Activated naive CD8-positive, alpha-beta T cell treated with anti-CD3 and anti-CD28 coated beads, Interleukin-2, amount 10 ng/mL, durations not matched to agents 7 days and 5 days (primary cell): Measurements from ENCODE around the gene LHX4. TPM values are rescaled to one million over a fixed set of nuclear protein-coding genes. Genes with fewer than 3 reads are reported as not detected.

ENCODE experiments used
- ATAC-seq: fragments of 150-1000 bp; cut with Tn5 transposase; one replicate; pipeline ENCODE4 v1.10.0; 2021; ENCODE audit warnings: low read depth, moderate library complexity
- POLR2A ChIA-PET: fragments of 350-600 bp; sonication (Branson Sonifier 250); formaldehyde crosslinking; loops from one replicate; lab custom pipeline; 2021; ENCODE audit warnings: antibody characterized with exemption; lab: Charles Lee
- DNase-seq: peaks from one replicate; pipeline ENCODE4 v3.0.0; 2021
- H3K27ac Mint-ChIP-seq: one replicate; pipeline ENCODE4 v1.8.0; 2022; ENCODE audit warnings: mild to moderate bottlenecking, mixed read lengths
- H3K27me3 Mint-ChIP-seq: one replicate; pipeline ENCODE4 v1.8.0; 2022; ENCODE audit warnings: mild to moderate bottlenecking, moderate library complexity, mixed read lengths
- H3K36me3 Mint-ChIP-seq: one replicate; pipeline ENCODE4 v1.8.0; 2021; ENCODE audit warnings: mild to moderate bottlenecking, mixed read lengths
- H3K4me1 Mint-ChIP-seq: one replicate; pipeline ENCODE4 v1.8.0; 2021; ENCODE audit warnings: mixed read lengths
- H3K4me3 Mint-ChIP-seq: one replicate; pipeline ENCODE4 v1.8.0; 2022; ENCODE audit warnings: mild to moderate bottlenecking, moderate library complexity, mixed read lengths
- H3K9me3 Mint-ChIP-seq: one replicate; pipeline ENCODE4 v1.8.0; 2021; ENCODE audit warnings: mixed read lengths
- total RNA-seq, 2 experiments: library from RNA; stranded (reverse); gene quantifications; one replicate each; pipeline ENCODE4 v1.2.3, GENCODE V29; 2021

Gene LHX4
- total RNA-seq, 2 experiments from 2014 or later: not detected

DNA sequence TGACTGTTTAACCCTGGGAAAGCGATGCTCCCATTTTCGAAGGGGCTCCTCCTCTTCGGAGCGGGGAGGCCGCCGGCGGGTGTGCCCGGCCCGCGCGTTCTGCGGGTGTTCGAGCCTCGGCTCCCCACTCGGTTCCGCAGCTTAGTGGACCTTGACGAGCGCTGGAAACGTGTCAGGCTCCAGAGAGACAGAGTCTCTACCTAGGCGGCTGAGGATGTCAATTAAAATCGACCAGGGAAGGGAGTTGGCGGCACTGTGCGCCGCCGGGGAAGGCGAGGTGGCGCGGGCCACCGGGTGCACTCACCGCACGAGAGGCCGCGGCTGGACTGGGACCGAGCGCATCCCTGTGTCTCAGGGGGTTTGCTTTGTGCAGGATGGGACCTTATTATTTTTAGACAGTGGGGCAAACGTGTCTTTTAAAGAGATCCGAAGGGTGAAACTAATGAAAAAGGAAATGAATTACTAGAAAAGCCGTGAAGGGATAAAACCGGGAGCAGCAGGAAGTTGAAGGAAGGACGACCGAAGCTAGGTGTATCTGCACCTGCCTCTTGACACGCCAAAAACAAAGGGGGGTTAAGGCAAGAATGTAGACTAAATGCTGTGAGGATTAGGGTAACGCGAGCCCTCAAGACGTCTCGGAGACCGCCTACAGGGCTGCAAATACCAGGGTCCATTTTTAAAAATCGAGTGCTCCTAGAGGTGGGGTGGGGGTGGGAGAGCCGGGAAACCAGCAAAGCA is 5.6 kb downstream of the LHX4 start:
- POLR2A ChIA-PET: no interaction called here
- no peak for ATAC-seq
- H3K4me3 Mint-ChIP-seq: no peak overlapping the region

GRCh38 chr1:180236698-180237509 is 6.8 kb downstream of the LHX4 start:
- H3K27ac Mint-ChIP-seq: peak overlapping the region; percentile 26
- no peak overlapping the region for H3K4me3 Mint-ChIP-seq
- H3K4me1 Mint-ChIP-seq: peaks cover 14% of the 10 kb centered on the region
- H3K9me3 Mint-ChIP-seq: no peaks in the 10 kb centered on the region
- no peak for ATAC-seq
- DNase-seq: no peak
- H3K27me3 Mint-ChIP-seq: peaks cover 98% of the 10 kb centered on the region
- H3K36me3 Mint-ChIP-seq: no peaks in the 10 kb centered on the region
- POLR2A ChIA-PET: interaction anchor here (1.2 kb wide), 1 partner anchor 14 kb away, joined by 3 read pairs; no protein-coding TSS in a partner anchor

More for the DNA sequence above, 5.6 kb downstream of the LHX4 start:
- no peaks in the 10 kb centered on the region for H3K9me3 Mint-ChIP-seq
- peaks cover 96% of the 10 kb centered on the region for H3K27me3 Mint-ChIP-seq
- no peaks in the 10 kb centered on the region for H3K36me3 Mint-ChIP-seq
- no peak for DNase-seq
- H3K27ac Mint-ChIP-seq: no peak overlapping the region
- H3K4me1 Mint-ChIP-seq: peaks cover 18% of the 10 kb centered on the region

GRCh38 chr1:180237869-180238476 is 7.9 kb downstream of the LHX4 start:
- no peak overlapping the region for H3K27ac Mint-ChIP-seq
- POLR2A ChIA-PET: interaction anchor here (1.2 kb wide), 1 partner anchor 15 kb away, joined by 3 read pairs; no protein-coding TSS in a partner anchor
- H3K4me3 Mint-ChIP-seq: no peak overlapping the region
- H3K36me3 Mint-ChIP-seq: no peaks in the 10 kb centered on the region
- peaks cover 96% of the 10 kb centered on the region for H3K27me3 Mint-ChIP-seq
- DNase-seq: no peak
- ATAC-seq: no peak
- H3K4me1 Mint-ChIP-seq: peaks cover 11% of the 10 kb centered on the region
- no peaks in the 10 kb centered on the region for H3K9me3 Mint-ChIP-seq

DNA sequence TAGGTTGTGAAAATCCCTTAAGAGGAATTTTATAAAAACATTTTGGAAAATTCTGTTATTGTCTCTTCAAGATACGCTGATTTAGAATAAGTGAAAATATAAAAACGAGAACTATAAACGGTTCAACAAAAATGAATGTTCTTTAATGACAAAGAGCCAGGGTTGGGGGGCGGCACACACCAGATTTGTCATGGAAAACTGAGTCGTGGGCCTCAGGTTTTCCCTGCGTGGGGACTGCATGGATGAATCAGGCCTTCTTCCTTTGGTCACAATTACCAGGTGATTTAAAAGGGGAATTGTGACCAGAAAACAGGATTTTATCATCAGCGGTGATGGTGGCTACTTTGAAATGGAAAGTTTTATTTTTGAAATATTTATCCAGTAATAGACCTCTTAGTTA is 8.6 kb downstream of the LHX4 start:
- Mint-ChIP-seq H3K4me3 (no peak overlapping the region), H3K36me3 (no peaks in the 10 kb centered on the region), H3K27ac (no peak overlapping the region), H3K27me3 (peaks cover 89% of the 10 kb centered on the region), H3K9me3 (no peaks in the 10 kb centered on the region), H3K4me1 (peaks cover 11% of the 10 kb centered on the region)
- ATAC-seq (no peak), DNase-seq (no peak)
- POLR2A ChIA-PET: no interaction called here

DNA sequence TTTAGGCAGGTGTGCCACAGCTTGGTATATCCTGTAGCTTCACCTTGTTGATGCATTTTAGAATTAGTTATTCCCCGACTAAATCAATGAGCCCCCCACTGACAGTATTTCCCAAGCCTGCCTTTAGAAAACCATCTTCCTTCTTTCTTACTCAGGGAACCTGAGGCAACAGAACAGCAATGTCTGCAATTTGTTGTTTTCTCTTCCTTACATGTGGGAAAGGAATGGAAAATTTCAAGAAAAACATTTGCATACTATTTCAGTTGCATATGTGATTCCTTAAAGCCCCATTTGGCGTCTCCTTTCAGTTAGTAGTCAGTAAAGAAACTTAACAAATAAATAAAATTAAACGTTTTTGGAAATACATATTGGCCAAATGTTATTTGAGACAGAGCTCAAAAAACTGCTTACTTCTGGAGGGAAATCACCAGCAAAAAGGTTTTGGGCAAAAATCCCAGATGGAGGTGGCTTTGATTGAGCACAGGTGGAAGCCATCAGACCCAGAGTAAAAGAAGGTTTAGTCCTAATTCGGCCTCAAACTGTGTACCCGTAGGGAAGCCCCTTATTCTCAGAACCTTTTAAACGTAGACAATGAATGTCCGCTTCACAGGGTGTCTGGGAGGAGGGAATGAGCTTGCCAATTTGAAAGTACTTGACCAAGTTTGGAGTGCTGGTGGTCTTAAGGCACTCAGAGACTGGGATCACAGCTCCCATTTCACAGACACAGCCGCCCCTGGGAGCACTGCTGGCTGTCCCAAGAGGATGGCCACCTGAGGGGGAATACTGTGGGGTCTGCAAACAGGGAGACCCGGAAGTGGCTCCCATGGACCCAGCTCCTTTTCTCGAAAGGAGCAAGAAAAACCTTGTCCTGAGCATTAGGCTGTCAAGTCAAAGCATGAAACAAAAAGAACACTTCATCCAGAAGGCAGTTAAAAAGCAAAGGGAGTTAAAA is 9.4 kb downstream of the LHX4 start:
- H3K4me1 Mint-ChIP-seq: peaks cover 8% of the 10 kb centered on the region
- ATAC-seq (no peak), DNase-seq (no peak)
- no peak overlapping the region for H3K4me3 Mint-ChIP-seq
- H3K27ac Mint-ChIP-seq: no peak overlapping the region
- no peaks in the 10 kb centered on the region for H3K36me3 Mint-ChIP-seq
- POLR2A ChIA-PET: no interaction called here
- H3K27me3 Mint-ChIP-seq: peaks cover 86% of the 10 kb centered on the region
- H3K9me3 Mint-ChIP-seq: no peaks in the 10 kb centered on the region

GRCh38 chr1:180241716-180242544 is 11.9 kb downstream of the LHX4 start:
- DNase-seq (no peak), ATAC-seq (no peak)
- POLR2A ChIA-PET: no interaction called here
- Mint-ChIP-seq H3K27ac (no peak overlapping the region), H3K4me3 (no peak overlapping the region), H3K4me1 (peaks cover 2% of the 10 kb centered on the region), H3K9me3 (no peaks in the 10 kb centered on the region), H3K36me3 (no peaks in the 10 kb centered on the region), H3K27me3 (peaks cover 65% of the 10 kb centered on the region)

DNA sequence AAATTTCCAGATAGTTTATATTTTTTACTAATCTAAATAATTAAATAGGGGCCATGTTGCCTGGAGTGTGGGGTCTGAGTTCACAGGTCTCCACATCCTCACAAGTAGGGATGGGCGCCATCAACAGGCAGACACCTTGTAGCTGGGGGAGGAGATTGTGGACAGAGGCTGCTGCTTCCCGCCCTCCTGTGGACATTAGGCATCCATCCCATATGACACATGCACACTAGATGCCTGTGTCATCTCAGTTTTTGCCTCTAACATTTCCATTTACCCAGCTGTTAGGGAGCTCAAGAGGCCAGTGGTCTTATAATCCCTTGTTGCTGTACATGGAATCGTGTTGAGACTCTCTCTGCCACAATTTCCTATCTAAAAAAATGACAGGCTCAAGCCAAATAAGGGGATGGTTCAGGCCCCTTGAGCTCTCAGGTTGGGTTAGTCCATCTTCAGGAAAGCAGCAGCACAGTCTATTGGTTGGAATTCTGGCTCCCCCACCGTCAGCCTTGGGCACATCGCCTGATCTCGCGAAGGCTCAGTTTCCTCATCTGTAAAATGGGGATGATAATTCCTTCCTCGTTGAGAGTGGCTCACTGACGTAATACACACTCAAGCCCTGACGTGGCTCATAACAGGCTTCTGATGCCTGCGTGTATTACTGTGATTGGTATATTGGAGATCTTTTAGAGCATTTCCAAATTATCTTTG is 13.6 kb downstream of the LHX4 start:
- H3K4me1 Mint-ChIP-seq: peaks cover 6% of the 10 kb centered on the region
- POLR2A ChIA-PET: no interaction called here
- DNase-seq (no peak), ATAC-seq (no peak)
- no peak overlapping the region for H3K4me3 Mint-ChIP-seq
- H3K36me3 Mint-ChIP-seq: no peaks in the 10 kb centered on the region
- H3K9me3 Mint-ChIP-seq: no peaks in the 10 kb centered on the region
- H3K27me3 Mint-ChIP-seq: peaks cover 47% of the 10 kb centered on the region
- no peak overlapping the region for H3K27ac Mint-ChIP-seq

DNA sequence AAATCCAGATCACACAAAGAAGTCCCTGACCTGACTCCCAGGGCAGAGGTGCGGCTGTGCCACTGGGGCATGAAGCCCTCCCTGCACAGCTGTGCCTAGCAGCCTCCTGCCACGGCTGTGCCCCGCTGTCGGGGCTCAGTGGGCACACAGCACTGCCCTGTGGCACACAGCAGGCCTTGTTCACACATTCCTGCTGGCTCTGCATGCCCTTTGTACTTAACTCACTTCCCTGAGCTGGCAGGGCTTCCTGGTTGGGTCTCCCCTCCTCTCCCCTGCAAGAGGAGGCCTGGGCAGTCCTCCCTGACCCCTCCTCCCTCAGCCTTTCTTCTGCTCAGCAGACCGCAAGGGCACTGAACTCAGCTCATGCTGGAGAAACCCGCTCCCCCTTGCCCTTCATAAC is 14.8 kb downstream of the LHX4 start:
- Mint-ChIP-seq H3K4me1 (peaks cover 6% of the 10 kb centered on the region), H3K36me3 (no peaks in the 10 kb centered on the region), H3K27me3 (peaks cover 36% of the 10 kb centered on the region), H3K27ac (no peak overlapping the region), H3K9me3 (no peaks in the 10 kb centered on the region), H3K4me3 (no peak overlapping the region)
- POLR2A ChIA-PET: no interaction called here
- DNase-seq: no peak
- no peak for ATAC-seq

GRCh38 chr1:180246579-180246978 is 16.5 kb downstream of the LHX4 start:
- H3K27me3 Mint-ChIP-seq: peaks cover 21% of the 10 kb centered on the region
- no peak for DNase-seq
- no peak overlapping the region for H3K4me3 Mint-ChIP-seq
- H3K27ac Mint-ChIP-seq: no peak overlapping the region
- no peaks in the 10 kb centered on the region for H3K9me3 Mint-ChIP-seq
- H3K36me3 Mint-ChIP-seq: no peaks in the 10 kb centered on the region
- no peak for ATAC-seq
- POLR2A ChIA-PET: no interaction called here
- H3K4me1 Mint-ChIP-seq: peaks cover 8% of the 10 kb centered on the region

GRCh38 chr1:180247061-180247460 is 17.0 kb downstream of the LHX4 start:
- ATAC-seq: no peak
- POLR2A ChIA-PET: no interaction called here
- DNase-seq: no peak
- no peaks in the 10 kb centered on the region for H3K9me3 Mint-ChIP-seq
- no peaks in the 10 kb centered on the region for H3K36me3 Mint-ChIP-seq
- H3K27ac Mint-ChIP-seq: no peak overlapping the region
- peaks cover 8% of the 10 kb centered on the region for H3K4me1 Mint-ChIP-seq
- peaks cover 16% of the 10 kb centered on the region for H3K27me3 Mint-ChIP-seq
- no peak overlapping the region for H3K4me3 Mint-ChIP-seq

DNA sequence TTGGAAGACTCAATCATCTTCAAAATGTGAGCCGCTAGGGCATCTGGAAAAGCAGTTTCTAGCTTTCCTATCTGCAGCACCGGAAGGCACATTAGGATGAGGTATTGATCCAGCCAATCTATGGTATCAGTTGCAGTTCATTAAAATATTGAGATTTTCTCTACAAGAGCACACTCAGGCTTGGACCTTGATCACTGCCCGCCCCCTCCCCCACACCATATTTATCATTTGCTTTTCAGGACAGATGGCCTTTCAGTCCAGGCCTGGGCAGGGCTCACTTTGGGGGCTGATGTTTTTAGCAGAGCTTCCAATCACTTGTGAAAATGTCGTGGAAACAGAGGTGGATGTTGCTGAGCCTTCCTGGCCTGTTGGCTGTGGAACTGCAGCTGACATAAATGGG is 17.5 kb downstream of the LHX4 start:
- peaks cover 10% of the 10 kb centered on the region for H3K4me1 Mint-ChIP-seq
- no peaks in the 10 kb centered on the region for H3K9me3 Mint-ChIP-seq
- H3K4me3 Mint-ChIP-seq: no peak overlapping the region
- POLR2A ChIA-PET: no interaction called here
- ATAC-seq (no peak), DNase-seq (no peak)
- no peak overlapping the region for H3K27ac Mint-ChIP-seq
- no peaks in the 10 kb centered on the region for H3K36me3 Mint-ChIP-seq
- peaks cover 11% of the 10 kb centered on the region for H3K27me3 Mint-ChIP-seq

DNA sequence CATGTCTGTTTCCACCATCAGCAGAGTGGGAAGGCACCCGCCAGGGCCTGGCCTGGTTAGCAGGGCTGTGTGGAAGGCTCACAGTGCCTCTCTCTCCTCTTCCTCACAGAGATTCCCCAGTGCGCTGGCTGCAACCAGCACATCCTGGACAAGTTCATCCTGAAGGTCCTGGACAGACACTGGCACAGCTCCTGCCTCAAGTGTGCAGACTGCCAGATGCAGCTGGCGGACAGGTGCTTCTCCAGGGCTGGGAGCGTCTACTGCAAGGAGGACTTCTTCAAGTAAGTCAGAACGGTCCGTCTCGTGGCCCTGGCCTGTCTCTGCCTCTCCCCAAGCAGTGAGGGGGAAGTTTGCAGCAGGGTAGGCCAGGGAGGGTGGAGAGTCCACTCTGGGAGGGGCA is 18.1 kb downstream of the LHX4 start:
- DNase-seq (no peak), ATAC-seq (no peak)
- no peak overlapping the region for H3K27ac Mint-ChIP-seq
- H3K27me3 Mint-ChIP-seq: peaks cover 9% of the 10 kb centered on the region
- H3K4me1 Mint-ChIP-seq: peaks cover 10% of the 10 kb centered on the region
- H3K9me3 Mint-ChIP-seq: no peaks in the 10 kb centered on the region
- POLR2A ChIA-PET: no interaction called here
- H3K36me3 Mint-ChIP-seq: no peaks in the 10 kb centered on the region
- H3K4me3 Mint-ChIP-seq: no peak overlapping the region
